ENCODE measurements around the gene STK11IP.
"Not testable (repeated sequence)": the region's sequence is repeated elsewhere in the genome, so short reads cannot be mapped to it uniquely, and the experiment has no call there.

STK11IP gene

DNA sequence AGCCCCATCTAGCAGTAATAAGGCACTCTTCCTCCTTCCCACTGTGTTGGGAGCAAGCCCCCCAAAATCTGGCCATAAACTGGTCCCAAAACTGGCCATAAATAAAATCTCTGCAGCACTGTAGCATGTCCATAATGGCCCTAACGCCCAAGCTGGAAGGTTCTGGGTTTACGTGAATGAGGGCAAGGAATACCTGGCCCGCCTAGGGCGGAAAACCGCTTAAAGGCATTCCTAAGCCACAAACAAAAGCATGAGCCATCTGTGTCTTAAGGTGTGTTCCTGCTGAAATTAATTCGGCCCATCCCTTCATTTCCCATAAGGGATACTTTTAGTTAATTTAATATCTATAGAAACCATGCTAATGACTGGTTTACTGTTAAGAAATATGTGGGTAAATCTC, 54.0 kb downstream of the STK11IP start:
- H3K9me3 Mint-ChIP-seq; ATAC-seq (replicated peaks; ENCODE audit: extremely low read depth, poor library complexity, severe bottlenecking); H3K4me3 Mint-ChIP-seq; H3K27ac Mint-ChIP-seq (ENCODE audit: low read depth); H3K36me3 Mint-ChIP-seq (ENCODE audit: insufficient read depth); H3K4me1 Mint-ChIP-seq; DNase-seq (ENCODE audit: low spot score in 2 of 2): not testable (repeated sequence)
- peaks cover 80% of the 10 kb centered on the region for H3K27me3 Mint-ChIP-seq

DNA sequence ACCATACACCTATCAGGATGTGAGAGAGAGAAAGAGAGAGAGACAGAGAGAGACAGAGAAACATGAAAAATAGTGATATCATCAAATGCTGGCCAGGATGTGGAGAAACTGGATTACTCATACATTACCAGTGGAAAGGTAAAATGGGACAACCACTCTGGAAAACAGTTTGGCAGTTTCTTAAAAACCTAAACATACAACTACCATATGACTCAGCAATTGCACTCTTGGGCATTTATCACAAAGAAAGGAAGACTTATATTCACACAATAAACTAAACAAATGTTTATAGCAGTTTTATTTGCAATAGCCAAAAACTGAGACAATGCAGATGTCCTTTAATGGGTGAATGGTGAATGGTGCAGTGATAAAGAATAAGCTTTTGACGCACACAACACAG, 58.9 kb downstream of the STK11IP start:
- H3K27ac Mint-ChIP-seq (ENCODE audit: low read depth) = no peak overlapping the region
- H3K4me3 Mint-ChIP-seq = no peak overlapping the region
- peaks cover 74% of the 10 kb centered on the region for H3K27me3 Mint-ChIP-seq
- H3K9me3 Mint-ChIP-seq = peaks cover 10% of the 10 kb centered on the region
- ATAC-seq (replicated peaks; ENCODE audit: extremely low read depth, poor library complexity, severe bottlenecking) (no peak), DNase-seq (ENCODE audit: low spot score in 2 of 2) (no peak)
- H3K4me1 Mint-ChIP-seq = no peaks in the 10 kb centered on the region
- H3K36me3 Mint-ChIP-seq (ENCODE audit: insufficient read depth) = no peaks in the 10 kb centered on the region

DNA sequence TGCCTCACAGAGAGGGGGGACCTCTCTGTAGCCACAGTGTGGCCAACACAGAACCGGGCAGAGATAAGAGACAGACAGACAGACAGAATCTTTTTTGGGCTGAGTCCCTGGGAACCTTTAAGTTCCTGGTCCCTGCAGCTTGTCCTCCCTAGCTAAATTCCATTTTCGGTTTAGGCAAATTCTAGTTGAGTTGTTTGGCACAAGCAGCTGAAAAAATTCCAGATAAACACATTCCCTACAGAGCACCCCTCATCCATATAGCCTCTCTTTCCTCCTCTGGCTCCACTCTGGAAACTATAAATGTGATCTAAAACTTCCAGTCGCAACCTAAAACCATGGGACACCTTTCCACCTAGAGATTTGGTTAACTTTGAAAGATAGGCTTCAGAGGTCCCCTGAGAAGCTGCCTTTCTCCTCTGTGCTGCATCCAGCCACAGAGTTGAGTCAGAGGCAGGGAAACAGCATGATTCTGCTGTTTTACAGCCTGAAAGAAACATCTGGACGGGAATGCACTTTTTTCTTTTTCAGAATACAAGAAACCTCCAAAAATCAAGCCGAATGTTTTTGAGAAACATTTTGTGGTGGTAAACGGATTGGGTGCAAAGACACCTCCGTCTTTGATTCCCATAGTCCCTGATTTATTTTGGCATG, 60.7 kb downstream of the STK11IP start:
- Mint-ChIP-seq H3K4me1 (no peaks in the 10 kb centered on the region), H3K4me3 (no peak overlapping the region), H3K27ac (ENCODE audit: low read depth) (no peak overlapping the region), H3K36me3 (ENCODE audit: insufficient read depth) (no peaks in the 10 kb centered on the region), H3K9me3 (peaks cover 15% of the 10 kb centered on the region), H3K27me3 (peaks cover 73% of the 10 kb centered on the region)
- ATAC-seq (replicated peaks; ENCODE audit: extremely low read depth, poor library complexity, severe bottlenecking) (no peak), DNase-seq (ENCODE audit: low spot score in 2 of 2) (no peak)

DNA sequence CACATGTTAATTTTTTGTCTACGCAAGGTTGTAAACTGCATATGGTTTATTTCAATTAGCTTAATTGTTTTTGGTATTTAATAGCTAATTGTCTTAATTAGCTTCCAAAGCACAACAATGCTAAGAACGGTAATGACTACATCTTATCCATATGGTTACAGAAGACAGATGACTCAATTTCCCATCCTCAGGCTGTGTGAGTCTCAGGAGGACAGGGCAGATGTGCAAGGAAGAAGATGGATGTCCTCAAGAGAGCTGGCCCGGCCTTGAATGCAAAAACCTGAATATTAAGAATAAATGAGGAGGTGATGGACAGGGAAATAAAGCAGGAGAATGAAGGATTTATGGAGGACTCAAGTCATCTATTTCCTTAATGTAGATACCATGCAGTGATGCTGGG, 61.2 kb downstream of the STK11IP start:
- Mint-ChIP-seq H3K9me3 (peaks cover 15% of the 10 kb centered on the region), H3K4me3 (no peak overlapping the region), H3K36me3 (ENCODE audit: insufficient read depth) (no peaks in the 10 kb centered on the region), H3K27ac (ENCODE audit: low read depth) (no peak overlapping the region), H3K4me1 (no peaks in the 10 kb centered on the region), H3K27me3 (peaks cover 74% of the 10 kb centered on the region)
- ATAC-seq (replicated peaks; ENCODE audit: extremely low read depth, poor library complexity, severe bottlenecking) (no peak), DNase-seq (ENCODE audit: low spot score in 2 of 2) (no peak)

DNA sequence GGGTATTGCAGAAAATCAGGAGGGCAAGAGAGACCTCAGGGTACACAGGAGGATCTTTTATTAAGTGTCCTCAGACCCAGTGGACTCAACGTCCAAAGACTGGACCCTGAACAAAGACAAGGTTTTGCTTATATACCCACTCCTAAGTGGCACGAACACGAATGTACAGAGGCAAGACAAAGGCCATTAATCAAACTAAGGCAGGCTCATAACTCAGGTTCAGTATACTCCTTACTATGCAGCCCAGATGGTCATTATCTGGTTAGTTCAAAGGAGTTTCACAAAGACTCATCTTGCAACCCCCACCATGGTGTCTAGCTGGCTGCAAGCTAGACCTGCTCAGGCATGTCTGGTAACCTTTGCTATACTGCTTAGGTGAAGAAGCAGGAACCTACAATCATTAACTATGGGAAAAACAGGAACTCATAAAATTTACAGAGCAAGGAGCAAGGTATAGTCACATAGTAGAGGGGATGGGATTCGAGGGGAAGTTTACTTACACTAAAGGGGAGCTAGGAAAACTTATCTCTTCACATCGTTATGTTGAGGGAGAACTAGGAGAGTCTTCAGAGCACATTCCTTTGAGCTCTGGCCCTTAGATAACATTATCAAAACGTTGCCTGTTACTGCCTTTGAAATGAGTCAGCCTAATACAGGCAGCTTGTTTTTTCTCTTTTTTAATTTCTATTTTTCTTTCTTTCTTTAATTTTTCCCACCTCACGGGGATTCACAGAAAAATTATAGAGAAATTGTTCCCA, 63.7 kb downstream of the STK11IP start:
- DNase-seq (ENCODE audit: low spot score in 2 of 2) = no peak
- Mint-ChIP-seq H3K9me3 (peaks cover 12% of the 10 kb centered on the region), H3K4me1 (no peaks in the 10 kb centered on the region), H3K27ac (ENCODE audit: low read depth) (no peak overlapping the region), H3K36me3 (ENCODE audit: insufficient read depth) (no peaks in the 10 kb centered on the region), H3K4me3 (no peak overlapping the region), H3K27me3 (peaks cover 85% of the 10 kb centered on the region)
- no peak for ATAC-seq (replicated peaks; ENCODE audit: extremely low read depth, poor library complexity, severe bottlenecking)

DNA sequence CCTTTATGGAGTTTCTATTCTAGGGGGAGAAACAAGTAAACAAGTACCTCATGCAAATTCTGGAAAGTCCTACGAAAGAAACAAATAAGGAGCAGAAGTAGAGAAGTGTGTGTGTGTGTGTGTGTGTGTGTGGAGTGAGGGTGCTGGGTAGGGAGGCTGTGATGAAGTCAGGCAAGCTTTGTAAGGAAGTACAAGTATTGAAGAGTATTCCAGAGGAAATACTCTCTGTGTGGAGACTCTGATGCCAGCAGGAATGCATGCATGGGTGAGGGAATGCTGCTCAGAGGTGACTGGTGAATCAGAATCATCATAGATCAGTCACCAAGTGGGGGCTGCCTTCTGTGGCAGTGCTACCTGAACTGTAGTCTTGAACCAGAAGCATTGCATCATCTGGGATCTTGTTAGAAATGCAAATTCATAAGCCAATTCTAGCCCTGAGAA, 64.3 kb downstream of the STK11IP start:
- H3K27me3 Mint-ChIP-seq = peaks cover 85% of the 10 kb centered on the region
- no peak for ATAC-seq (replicated peaks; ENCODE audit: extremely low read depth, poor library complexity, severe bottlenecking)
- H3K27ac Mint-ChIP-seq (ENCODE audit: low read depth) = no peak overlapping the region
- no peaks in the 10 kb centered on the region for H3K36me3 Mint-ChIP-seq (ENCODE audit: insufficient read depth)
- H3K4me3 Mint-ChIP-seq = no peak overlapping the region
- peaks cover 10% of the 10 kb centered on the region for H3K9me3 Mint-ChIP-seq
- no peak for DNase-seq (ENCODE audit: low spot score in 2 of 2)
- H3K4me1 Mint-ChIP-seq = no peaks in the 10 kb centered on the region

DNA sequence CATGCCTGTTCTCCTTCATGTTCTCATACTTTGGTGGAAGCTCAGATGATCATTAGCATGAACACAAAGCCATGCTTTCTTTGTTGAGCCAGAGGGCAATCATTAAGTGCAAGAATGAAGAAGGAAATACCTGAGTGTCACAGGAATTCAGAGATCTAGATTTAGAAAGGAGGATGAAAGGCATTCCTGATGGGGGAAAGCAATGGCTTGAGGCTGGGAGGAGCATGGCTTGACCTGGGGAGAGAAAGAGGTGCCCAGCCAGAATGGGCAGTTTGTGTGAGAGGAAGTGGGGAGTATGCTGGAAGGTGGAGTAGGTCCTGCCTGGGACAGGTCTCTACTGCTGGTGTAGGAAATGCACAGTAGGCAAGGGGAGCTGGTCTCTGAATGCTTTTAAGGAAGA, 64.9 kb downstream of the STK11IP start:
- H3K4me3 Mint-ChIP-seq = no peak overlapping the region
- peaks cover 10% of the 10 kb centered on the region for H3K9me3 Mint-ChIP-seq
- H3K27me3 Mint-ChIP-seq = peaks cover 86% of the 10 kb centered on the region
- ATAC-seq (replicated peaks; ENCODE audit: extremely low read depth, poor library complexity, severe bottlenecking) (no peak), DNase-seq (ENCODE audit: low spot score in 2 of 2) (no peak)
- no peaks in the 10 kb centered on the region for H3K4me1 Mint-ChIP-seq
- no peak overlapping the region for H3K27ac Mint-ChIP-seq (ENCODE audit: low read depth)
- no peaks in the 10 kb centered on the region for H3K36me3 Mint-ChIP-seq (ENCODE audit: insufficient read depth)

DNA sequence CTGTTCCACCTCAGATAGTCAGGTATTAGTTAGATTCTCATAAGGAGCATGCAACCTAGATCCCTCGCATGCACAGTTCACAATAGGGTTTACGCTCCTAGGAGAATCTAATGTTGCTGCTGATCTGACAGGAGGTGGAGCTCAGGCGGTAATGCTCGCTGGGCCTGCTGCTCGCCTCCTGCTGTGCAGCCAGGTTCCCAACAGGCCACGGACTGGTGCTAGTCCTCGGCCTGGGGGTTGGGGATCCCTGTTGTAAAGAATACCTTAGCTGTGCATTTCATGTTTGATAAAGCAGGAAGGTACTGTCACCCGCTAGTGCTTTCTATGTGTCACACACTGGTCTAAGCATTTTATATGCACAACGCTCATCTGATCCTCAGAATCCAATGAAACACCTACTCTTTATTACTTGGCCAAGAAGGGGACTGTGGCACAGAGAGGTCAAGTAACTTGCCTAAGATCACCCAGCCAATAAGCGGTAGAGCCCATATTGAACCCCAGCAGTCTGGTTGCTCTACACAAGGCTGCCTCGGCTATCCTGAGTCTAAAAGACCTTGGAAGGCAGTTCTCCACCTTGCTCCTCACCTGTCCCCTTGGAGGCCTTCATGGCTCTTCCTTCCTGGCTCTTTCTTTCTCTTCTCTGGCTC, 65.6 kb downstream of the STK11IP start:
- peaks cover 10% of the 10 kb centered on the region for H3K9me3 Mint-ChIP-seq
- peaks cover 81% of the 10 kb centered on the region for H3K27me3 Mint-ChIP-seq
- no peaks in the 10 kb centered on the region for H3K36me3 Mint-ChIP-seq (ENCODE audit: insufficient read depth)
- H3K27ac Mint-ChIP-seq (ENCODE audit: low read depth) = no peak overlapping the region
- no peak for ATAC-seq (replicated peaks; ENCODE audit: extremely low read depth, poor library complexity, severe bottlenecking)
- no peak overlapping the region for H3K4me3 Mint-ChIP-seq
- no peak for DNase-seq (ENCODE audit: low spot score in 2 of 2)
- H3K4me1 Mint-ChIP-seq = no peaks in the 10 kb centered on the region

DNA sequence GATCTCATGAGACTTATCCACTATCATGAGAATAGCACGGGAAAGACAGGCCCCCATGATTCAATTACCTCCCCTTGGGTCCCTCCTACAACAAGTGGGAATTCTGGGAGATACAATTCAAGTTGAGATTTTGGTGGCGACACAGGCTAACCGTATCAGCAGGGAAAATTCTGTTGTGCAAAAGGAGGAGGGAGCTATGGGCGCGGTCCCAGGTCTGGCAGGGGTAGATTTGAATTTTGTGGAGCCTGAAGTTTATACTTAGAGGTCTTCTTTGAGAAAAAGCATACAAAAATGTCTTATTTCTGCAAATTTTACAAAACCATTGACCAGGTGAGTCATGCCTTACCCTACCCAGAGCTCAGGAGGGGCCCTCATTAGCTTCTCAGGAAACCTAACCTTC, 66.4 kb downstream of the STK11IP start:
- no peak overlapping the region for H3K27ac Mint-ChIP-seq (ENCODE audit: low read depth)
- peaks cover 10% of the 10 kb centered on the region for H3K9me3 Mint-ChIP-seq
- no peaks in the 10 kb centered on the region for H3K4me1 Mint-ChIP-seq
- DNase-seq (ENCODE audit: low spot score in 2 of 2) (no peak), ATAC-seq (replicated peaks; ENCODE audit: extremely low read depth, poor library complexity, severe bottlenecking) (no peak)
- no peaks in the 10 kb centered on the region for H3K36me3 Mint-ChIP-seq (ENCODE audit: insufficient read depth)
- H3K27me3 Mint-ChIP-seq = peaks cover 80% of the 10 kb centered on the region
- H3K4me3 Mint-ChIP-seq = no peak overlapping the region

DNA sequence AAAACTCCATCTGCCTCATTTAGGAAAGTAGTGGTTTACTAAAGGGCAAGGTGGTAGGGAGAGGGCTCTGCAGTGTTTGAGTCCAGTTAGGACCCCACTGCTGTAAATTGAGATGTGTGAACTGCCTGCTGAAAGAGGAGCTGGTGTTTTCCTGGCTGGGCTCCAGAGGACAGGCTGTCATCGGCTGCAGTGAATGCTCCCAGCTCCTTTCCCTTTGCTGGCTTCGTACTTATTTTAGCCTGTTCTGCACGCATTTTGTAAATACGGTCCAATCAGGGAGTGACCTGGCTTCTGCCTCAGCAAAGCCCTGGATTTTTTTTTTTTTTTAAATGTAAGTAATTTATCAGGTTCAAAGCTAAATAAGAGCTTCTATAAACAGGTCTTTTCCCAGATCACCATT, 67.3 kb downstream of the STK11IP start:
- no peaks in the 10 kb centered on the region for H3K4me1 Mint-ChIP-seq
- no peak overlapping the region for H3K27ac Mint-ChIP-seq (ENCODE audit: low read depth)
- H3K27me3 Mint-ChIP-seq = peaks cover 72% of the 10 kb centered on the region
- H3K4me3 Mint-ChIP-seq = no peak overlapping the region
- peaks cover 10% of the 10 kb centered on the region for H3K9me3 Mint-ChIP-seq
- no peak for DNase-seq (ENCODE audit: low spot score in 2 of 2)
- no peak for ATAC-seq (replicated peaks; ENCODE audit: extremely low read depth, poor library complexity, severe bottlenecking)
- H3K36me3 Mint-ChIP-seq (ENCODE audit: insufficient read depth) = no peaks in the 10 kb centered on the region

DNA sequence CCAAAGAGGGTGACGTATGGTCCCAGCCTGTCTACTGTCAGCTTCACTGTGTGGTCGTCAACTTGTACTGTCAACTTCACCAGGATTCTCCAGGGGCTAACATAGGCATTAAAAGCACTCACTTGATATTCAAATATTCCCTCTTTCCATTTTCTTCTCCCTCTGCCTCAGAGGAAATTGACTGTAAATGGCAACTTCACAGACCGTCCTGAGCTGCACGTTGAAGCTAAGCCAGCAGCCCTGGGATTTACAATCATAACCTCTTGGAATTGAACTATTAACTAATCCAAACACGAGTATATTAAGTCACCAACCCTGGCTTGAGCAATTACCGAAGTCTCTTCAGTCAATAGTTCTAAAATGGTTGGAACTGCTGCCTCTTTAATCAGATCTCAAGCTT, 68.3 kb downstream of the STK11IP start:
- ATAC-seq (replicated peaks; ENCODE audit: extremely low read depth, poor library complexity, severe bottlenecking) (no peak), DNase-seq (ENCODE audit: low spot score in 2 of 2) (no peak)
- Mint-ChIP-seq H3K4me3 (no peak overlapping the region), H3K9me3 (peaks cover 5% of the 10 kb centered on the region), H3K36me3 (ENCODE audit: insufficient read depth) (no peaks in the 10 kb centered on the region), H3K4me1 (no peaks in the 10 kb centered on the region), H3K27me3 (peaks cover 62% of the 10 kb centered on the region), H3K27ac (ENCODE audit: low read depth) (no peak overlapping the region)
